GM18505 (cell line): ENCODE data around the gene CACNA1A.
"Not testable (repeated sequence)": the region's sequence is repeated elsewhere in the genome, so short reads cannot be mapped to it uniquely, and the experiment has no call there.

Source experiments
- ATAC-seq: cut with Tn5 transposase; IDR thresholded peaks from one replicate; pipeline ENCODE4 v1.9.1; 2021; ENCODE audit not compliant: unreplicated experiment
- POLR2A ChIP-seq: IDR thresholded peaks from 4 replicates; pipeline ENCODE4 v1.6.1; 2011; ENCODE audit warnings: borderline replicate concordance; ENCODE audit not compliant: insufficient read depth, insufficient read length; ENCODE audit errors: extremely low read depth

The CACNA1A gene

DNA sequence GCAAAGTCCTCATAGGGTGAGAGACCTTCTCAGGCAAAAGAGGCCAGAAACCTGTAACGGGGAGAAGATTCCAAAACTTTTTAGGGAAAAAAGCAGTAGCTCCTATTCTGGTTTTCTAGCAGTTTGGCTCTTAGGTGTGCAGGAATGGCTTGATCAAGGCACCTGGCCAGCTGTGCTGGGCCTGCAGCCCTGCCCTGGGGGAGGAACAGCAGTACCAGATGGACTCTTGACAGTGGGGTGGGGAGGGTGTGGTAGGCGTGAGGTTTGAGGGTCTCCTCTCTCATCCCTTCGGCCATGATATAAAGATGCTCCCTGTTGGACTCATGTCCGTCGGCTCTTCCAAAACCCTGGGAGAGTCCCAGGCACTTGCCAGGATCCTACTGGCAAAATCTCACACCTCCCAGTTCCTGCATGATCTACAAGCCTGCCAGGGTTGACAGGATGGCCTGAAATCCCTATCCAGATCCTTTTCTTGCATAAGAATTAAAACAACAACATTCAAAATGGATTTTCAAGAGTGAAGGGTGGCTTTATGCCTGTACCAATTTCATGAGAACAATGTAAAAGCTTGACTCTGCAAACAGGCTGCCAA is 235.7 kb downstream of the CACNA1A start:
- no peak for ATAC-seq
- no peak for TF ChIP-seq POLR2A

DNA sequence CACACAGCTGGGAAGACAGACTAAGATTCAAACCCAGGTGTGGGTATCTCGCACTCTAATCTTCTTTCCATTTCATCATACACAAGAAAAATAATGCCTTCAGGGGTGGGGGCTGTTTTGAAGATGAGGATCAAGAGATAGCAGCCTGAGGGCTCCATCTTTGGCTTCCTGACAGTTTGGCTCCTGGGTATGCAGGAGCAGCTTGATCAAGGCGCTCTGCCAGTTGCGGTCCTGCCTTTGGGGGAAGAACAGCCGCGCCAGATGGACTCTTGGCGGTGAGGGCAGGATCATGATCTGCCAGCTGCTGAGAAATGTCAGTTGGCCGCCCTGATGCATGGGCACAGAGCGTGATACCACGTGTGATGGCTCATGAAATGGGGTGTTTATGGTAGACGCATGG is 236.9 kb downstream of the CACNA1A start:
- ATAC-seq, result no peak
- TF ChIP-seq POLR2A, result no peak

DNA sequence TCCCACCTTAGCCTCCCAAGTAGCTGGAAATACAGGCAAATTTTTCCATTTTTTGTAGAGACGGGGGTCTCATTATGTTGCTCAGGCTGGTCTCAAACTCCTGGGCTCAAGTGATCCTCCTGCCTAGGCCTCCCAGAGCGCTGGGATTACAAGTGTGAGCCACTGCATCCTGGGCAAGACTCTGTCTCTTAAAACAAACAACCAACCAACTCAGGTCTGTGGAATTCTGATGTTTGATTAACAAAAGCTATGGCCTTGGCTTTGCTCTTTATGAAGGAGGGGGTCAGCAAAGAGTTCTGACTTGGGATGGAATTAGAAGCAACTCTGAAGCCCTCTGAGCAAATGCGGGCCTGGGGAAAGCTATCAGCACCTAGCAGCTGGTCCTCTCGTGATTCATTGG is 238.4 kb downstream of the CACNA1A start:
- no peak for TF ChIP-seq POLR2A
- no peak for ATAC-seq

DNA sequence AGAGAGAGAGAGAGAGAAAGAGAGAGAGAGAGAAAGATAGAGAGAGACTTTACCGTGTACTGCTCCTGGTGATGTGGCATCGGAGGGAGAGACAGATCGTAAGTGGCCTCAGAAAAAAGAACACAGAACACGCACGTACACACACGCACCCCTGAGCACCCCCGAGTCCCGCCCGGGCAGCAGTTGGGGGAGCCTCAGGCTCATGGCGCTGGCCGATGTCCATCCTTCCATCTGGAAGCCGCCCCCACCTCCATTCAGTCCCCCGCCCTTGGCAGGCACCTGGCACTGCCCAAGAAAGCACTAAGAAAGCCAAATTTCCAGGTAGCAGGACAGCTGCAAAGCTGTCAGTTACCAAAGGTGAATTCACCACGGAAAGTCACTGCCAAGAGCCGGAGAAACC is 239.1 kb downstream of the CACNA1A start:
- no peak for TF ChIP-seq POLR2A
- ATAC-seq, result no peak

DNA sequence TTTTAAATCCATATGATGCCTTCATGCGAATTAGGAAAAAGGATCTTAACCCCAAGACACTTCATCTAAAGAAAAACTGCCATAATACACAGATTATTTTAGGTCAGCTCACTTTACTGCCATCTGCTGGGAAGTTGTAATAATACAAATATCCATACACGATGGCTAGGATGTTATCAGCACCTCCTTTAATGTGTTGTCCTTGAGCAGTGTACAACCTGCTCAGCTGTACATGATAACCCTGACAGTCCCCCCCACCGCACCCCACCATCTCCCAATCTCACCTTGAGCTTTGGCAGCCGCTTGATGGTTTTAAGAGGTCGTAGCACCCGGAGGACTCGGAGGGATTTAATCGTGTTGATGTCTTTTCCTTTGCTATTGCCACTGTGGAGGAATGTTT is 243.8 kb downstream of the CACNA1A start:
- no peak for TF ChIP-seq POLR2A
- ATAC-seq, result no peak

DNA sequence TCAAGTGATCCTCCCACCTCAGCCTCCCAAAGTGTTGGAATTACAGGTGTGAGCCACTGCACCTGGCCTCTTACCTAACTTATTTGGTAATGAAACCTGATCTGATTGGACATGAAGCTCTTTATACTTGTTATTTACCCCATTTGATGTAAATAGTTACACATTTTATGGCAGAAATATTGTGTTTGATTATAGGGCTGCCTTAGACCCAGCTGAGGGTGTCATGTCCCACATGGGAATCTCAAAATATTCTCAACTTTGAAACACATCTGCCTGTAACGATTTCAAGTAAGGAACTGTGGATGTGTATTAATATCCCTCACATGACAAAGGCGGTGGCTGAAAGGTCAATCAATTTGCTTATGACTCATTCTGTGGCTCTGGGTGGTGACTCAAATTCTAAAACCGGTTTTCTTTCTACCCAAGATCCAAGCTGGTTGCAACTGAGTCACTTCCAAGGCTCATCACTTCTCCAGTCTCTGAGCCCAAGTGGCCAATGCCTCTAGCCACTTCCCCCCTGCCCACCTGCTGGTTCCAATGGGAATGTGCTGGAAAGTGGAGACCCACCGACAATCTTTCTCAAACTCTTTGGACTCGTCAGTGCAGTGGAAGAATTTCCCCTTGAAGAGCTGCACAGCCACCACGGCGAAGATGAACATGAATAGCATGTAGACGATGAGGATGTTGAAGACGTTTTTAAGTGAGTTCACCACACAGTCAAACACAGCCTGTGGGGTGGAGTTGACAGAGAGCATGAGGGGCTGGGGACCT is 245.2 kb downstream of the CACNA1A start:
- TF ChIP-seq POLR2A, result peak; percentile 48
- peak; percentile 74 for ATAC-seq

DNA sequence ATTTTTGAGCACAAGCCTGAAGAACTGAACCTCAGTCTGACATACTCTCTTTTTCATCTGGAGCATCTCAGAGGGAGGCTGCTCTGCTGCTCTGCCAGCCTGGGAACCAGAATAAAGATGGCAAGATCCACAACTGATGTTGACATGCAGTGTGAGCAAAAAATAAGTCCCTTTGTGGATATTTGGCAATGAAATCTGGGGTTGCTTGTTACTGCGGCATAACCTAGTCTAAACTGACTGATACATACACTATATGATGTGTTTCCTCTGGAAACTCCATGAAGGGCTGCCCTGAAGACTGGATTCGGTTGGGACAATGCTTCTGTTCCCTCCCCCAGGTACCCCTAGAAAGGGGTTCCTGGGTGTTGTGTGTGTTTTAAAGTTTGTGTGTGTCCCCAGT is 249.4 kb downstream of the CACNA1A start:
- no peak for ATAC-seq
- no peak for TF ChIP-seq POLR2A

DNA sequence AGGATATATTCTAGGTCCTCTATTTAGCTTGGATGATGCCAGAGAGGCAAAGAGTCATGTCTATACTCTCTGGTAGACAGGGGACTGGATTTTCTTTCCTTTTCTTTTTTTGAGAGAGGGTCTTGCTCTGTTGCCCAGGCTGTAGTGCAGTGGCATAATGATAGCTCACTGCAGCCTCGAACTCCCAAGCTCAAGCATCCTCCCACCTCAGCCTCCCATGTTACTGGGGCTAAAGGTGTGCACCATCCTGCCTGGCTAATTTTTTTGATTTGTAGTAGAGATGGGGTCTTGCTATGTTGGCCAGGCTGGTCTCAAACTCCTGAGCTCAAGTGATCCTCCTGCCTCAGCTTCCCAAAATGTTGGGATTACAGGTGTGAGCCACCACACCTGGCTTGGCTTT is 249.9 kb downstream of the CACNA1A start:
- not testable (repeated sequence) for ATAC-seq

DNA sequence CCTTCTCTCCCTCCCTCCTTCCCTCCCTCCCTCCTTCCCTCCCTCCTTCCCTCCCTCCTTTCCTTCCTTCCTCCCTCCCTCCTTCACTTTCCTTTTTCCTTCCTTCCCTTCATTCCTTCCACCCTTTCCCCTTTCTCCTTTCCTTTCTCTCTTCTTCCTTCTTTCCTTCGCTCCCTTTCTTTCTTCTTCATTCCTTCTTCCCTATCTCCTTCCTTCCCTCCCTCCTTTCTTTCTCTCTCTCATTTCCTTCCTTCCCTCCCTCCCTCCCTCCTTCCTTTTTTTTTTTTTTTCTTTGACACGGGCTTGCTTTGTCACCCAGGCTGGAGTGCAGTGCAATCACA is 250.6 kb downstream of the CACNA1A start:
- no peak for ATAC-seq
- TF ChIP-seq POLR2A, result no peak

DNA sequence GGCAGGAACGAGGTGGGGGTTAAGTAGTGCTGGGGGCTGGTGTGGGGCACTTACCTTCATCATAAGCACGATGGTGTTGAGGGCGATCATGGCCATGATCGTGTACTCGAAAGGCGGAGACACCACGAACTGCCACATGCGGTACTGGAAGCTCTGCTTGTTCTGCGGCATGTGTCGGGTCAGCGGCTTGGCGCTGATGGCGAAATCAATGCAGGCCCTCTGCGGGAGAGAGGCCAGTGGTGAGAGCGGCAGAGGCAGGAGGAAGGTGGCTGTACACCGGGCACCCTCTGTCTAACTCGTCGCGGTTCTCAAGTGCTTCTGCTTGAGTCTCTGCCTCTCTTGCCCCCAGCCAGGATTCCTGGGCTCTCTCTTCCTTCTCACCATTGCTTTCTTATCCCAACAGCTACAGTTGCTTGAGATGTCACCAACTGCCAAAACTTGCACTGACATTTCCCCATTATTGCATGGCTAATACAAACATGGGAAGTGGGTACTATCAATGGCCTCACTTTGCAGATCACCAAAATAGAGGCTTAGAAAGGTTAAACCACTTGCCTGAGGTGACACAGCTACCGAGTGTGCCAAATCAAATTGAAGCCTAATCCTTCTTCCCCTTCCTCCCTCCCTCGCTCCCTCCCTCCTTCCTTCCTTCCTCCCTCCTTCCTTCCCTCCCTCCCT is 251.1 kb downstream of the CACNA1A start:
- ATAC-seq, result no peak
- TF ChIP-seq POLR2A, result no peak

DNA sequence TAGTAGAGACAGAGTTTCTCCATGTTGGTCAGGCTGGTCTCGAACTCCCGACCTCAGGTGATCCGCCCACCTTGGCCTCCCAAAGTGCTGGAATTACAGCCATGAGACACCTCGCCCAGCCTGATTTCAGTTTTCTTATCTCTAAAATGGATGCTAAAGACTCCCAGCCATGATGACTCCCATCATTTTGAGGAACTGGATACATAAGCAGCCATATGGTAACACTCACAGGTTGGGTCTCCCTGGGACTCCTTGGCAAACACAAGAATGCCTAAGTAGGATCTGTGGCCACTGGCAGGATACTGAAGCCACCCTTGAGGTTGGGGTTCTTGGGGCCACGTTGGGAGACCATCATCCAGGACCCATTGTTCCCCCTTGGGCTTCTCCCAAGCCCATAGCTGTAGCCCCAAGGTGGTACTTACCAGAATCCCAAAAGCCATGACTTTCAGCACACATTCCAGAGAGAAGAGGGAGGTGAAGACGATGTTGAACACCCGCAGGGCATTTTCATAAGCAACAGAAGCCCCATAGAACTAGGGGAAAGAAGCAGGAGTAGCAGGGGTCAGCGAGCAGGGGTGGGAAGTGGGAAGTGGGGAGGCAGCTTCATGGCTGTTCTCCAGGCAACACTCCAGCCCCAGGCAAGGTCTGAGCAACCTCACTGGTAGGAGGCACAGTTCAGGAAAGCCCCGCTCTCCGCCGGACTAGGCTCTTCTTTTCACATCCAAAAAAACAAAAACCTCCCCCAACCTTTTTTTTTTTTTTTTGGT is 253.5 kb downstream of the CACNA1A start:
- TF ChIP-seq POLR2A, result no peak
- no peak for ATAC-seq

DNA sequence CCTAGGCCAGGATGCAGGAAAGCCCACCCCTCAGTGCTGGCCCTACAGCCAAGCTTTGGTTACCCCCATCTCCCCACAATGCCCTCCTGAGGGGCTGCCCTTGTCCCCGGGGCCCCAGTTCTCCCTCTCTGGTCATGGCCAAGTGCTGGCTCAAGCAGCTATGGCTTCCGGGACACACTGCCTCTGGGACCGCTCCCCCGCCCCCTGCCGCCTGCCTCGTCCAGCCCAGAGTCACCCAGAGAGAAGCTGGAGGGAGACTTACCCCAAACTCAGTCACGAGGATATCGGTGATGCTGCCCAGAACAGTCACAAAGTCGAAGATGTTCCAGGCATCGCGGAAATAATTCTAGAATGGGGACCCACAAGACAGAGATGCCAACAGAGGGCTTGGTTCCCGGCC is 261.4 kb downstream of the CACNA1A start:
- ATAC-seq, result no peak

DNA sequence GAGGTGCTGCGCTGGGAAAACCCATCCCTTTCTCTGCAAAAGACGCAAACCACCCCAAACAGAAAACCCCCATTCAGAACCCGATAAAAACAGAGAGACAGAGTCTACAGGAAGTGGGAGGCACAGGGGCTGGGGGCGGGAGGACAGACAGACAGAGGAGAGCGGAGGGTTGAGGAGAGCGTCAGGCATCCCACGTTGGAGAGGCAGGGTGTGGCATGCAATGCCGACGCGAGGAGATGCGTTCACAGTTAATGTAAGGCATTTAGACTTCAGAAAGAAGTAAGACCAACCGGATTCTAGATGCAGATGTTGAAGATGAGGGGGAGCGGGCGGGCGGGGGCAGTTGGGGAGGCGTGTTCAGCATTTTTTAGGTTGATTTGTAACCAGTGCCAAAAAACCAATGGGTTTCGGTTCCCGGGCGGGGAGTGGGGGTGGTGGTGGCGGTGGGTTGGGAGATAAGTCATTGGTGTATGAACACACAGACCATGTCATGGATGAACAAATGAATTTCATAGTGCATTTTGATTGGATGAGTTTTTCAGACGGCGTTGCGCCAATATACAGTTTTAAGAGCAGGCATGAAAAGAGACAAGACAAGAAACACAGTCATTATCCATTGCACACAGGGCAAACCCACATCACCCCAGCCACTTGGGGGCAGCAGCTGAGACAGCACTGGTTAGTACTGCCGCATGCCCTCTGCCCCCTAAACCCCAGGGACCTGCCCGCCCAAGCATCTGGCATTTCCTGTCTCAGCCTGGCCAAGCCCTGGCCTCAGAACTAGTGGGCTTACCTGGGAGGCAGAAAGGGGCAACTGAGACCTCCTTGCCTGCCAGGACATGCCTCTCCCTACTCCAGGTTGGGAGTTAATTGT is 264.8 kb downstream of the CACNA1A start:
- ATAC-seq, result no peak
- TF ChIP-seq POLR2A, result no peak

More for the DNA sequence above, 261.4 kb downstream of the CACNA1A start:
- no peak for TF ChIP-seq POLR2A

DNA sequence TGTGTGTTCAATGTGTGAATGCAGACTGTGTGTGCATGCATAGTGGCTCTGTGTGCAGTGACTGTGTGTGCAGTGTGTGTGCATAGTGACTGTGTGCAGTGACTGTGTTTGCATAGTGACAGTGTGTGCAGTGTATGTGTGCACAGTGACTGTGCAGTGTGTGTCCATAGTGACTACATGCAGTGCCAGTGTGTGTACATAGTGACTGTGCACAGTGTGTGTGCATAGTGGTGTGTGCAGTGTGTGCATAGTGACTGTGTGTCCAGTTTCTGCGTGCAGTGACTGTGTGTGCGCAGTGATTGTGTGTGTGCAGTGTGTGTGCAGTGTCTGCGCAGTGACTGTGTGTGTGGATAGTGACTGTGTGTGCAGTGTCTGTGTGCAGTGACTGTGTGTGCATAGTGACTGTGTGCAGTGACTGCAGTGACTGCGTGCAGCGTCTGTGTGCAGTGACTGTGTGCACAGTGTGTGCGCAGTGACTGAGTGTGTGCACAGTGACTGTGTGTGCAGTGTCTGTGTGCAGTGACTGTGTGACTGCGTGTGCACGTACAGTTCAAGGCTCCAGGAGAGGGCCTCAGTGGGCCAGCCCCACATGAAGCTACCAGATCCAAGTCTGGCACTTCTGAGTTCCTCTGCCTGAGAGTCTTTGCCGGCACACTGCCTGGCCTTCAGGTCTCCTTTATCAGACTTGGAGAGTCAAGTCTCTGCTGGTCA is 265.8 kb downstream of the CACNA1A start:
- TF ChIP-seq POLR2A, result no peak
- ATAC-seq, result no peak
